NCI-H1417 treated with DMSO at 0.1 percent for 48 hours (cell line): ENCODE results near the gene RPP25L.
A peak's percentile ranks its signal among the peaks of the same experiment; 100 is the strongest.
"Not testable (repeated sequence)": the region's sequence is repeated elsewhere in the genome, so short reads cannot be mapped to it uniquely, and the experiment has no call there.

Experiments
- DNase-seq: peaks from one replicate; lab custom pipeline; 2025; lab: John Stamatoyannopoulos, UW

Gene RPP25L

DNA sequence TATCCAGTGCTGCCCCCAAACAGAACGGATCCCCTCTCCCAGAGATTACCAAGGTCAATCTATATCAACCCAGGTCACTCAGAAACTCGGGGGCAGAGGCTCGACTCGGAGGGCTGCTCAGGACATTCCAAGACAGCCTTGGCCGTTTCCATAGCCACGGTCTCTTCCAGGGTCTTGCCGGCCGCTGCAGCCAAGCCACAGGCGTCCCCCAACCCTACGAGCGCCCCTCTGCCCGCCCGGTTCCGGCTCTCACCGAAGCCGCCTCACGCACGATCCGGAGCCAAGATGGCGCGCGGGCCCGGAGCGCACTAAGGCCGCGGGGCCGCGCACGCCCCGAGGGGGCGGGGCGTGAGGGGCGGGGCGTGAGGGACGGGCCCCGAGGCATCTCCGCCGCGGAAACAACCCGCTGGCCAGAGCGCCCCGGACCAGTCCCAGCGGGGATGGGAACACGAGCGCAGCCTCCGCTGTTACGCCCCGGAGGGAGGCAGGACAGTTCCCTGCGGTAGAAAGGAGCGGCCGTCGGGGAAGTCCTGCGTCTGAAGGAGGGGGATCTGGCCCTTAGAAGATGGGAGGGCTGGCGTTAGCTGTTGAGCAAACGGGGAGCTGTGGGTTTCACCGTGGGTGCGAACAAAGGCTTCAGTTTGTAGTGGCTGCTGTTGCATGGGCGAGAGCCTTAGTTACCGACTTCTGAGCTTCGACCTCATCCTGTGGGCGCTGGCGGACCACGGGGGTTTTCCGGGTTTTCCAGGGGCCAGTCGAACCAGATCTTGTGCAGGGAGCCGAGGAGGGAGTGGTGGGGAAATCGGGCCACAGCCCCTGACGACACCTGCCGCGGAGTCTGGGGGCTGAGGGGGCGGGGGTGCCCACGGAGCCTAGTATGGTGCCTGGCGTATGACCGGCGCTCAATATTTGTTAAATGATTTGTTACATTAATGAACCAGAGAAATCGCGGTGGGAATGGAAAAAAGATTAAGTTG is at the start of gene RPP25L:
RPP25L (minus strand) TSS at position 287 of the 977 bp plus-strand sequence. CDS start 801 bp downstream, outside the sequence.
- no peak for DNase-seq

DNA sequence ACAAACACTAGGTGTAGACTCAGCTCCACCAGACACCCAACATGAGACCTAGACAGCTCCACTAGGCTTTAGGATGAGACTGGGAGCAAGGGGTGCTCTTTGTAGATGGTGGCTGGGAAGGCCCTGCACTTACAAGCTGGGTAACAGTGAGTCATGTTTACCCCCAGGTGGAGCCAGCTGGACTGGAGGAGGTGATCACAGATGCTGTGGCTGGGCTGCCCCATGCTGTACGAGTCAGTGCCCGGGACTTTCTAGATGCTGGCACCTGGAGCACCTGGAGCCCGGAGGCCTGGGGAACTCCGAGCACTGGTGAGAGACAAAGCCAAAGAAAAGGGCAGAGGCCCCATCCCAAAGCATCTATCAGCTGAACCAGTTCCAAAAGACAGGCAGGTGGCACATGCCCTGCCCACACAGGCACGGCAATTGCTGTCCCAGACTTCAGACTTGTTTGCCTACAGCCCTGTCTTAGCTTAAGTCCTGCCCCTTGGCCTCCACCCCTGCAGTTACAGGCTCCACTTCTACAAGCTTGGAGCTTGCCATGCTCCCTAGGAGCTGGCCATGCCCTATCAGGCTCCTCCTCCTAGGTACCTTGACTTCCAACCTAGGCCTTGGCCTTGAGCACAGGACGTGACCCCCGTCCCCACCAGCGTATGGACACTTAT is 47.8 kb upstream of the RPP25L start:
- no peak for DNase-seq

GRCh38 chr9:34658461-34658860 is 46.6 kb upstream of the RPP25L start:
- DNase-seq: no peak

DNA sequence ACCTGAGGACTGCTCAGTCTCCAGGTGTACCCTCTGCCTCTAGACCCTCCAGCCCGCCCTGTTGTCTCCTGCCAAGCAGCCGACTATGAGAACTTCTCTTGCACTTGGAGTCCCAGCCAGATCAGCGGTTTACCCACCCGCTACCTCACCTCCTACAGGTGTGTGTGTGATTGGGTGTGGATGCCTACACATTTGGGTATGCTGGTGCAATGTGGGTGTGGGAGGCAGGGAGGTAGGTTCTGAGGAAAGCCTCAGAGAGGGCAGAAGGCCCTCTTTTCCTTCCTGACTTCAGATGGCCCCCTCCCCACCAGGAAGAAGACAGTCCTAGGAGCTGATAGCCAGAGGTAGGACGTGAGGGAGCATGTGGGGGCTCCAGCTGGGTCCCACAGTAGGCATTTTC is 45.1 kb upstream of the RPP25L start:
- DNase-seq: no peak

- DNase-seq: no peak
Measured at GRCh38 chr9:34655394-34655793, 43.5 kb upstream of the RPP25L start.

GRCh38 chr9:34654323-34655051 is 42.6 kb upstream of the RPP25L start:
- no peak for DNase-seq

DNA sequence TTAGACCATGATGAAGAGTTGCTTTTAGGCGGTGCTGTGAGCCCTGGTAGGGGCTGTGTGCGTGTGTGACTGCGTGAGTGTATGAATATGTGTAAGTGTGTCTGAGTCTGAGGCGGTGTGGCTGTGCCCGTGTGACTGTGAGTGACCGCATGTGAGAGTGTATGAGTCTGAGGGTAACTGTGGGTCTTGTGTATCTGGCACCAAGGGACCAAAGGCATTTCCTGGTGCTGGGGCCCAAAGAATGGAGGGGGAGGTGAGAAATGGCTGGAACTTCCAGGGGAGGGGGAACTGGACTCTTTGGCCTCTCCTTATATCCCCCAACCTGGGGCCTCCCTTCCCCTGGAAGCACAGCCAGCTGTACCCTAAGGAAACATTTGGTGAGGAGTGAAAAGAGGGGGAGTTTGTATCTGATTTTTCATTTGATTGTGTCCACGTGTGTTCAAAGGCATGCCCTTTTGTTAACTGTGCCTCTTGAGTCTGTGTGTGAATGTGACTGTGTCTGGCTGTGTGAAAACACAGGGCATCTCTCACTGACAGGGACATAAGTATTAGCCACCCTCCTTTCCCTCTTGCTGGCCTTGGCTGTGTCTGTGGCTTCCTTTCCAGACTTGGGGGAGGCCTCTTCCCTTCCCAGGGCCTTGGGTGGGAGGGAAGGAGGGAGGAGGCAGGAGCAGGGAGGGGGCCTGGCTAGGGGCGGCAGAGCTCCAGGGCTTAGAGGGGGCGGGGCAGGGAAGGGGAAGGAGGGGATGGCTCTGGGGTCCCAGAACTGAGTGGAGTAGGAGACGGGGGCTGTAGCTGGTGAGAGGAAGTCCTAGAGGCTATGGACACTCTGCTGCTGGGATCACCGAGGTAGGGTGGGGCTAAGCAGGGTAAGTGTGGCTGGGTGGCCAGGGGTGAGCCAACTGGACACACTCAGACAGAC is 41.5 kb upstream of the RPP25L start:
- no peak for DNase-seq

DNA sequence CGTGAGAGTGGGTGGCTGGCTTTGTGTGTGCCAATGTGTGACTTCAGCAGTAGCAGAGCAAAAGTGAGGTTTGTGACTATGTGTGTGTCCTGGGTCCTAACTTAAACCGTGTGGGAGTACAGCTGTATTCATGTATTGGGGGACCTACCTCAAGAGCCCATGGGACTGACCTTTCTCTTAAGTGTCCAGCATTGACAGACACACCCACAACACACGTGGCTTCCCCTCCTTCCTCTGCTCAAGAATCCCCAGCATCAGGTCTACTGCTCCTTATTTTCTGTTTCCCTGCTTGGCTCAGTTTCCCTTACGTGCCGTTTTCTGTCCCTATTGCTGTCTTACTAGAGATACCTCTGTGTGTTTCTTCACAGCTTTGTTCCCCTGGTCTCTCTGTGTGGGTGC is 40.7 kb upstream of the RPP25L start:
- no peak for DNase-seq

DNA sequence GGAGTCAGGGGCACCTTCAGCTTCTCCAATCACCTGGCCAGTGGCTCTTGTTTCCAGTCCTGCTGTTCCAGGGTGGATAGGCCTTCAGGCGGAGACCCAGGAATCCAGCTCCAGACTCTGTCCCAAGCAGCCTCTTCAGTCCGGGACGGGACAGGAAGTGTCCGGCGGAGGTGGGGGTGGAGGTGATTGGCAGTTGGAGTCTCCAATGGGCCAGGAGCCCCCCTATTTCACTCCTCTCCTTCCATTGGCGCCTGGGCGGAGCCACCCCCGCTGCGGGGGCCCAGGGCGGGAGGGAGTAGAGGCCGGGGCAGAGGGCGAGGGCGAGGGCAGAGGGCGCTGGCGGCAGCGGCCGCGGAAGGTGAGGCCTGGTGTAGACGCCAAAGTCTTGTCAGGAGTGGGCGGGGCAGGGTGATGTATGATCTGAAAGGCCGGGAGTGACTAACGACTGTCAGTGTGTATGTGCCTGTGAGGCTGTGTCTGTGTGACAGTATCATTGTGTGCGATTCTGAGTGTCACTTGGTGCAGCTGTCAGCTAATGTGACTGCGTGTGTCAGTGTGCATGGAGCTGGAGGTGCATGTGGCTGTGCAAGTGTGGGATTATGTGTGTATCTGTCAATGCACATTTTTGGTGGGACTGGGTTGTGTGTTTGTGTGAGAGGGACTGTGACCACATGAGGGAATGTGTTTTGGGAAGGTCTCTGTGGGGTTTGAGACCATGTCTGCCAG is 40.1 kb upstream of the RPP25L start, which contains the start of gene IL11RA:
IL11RA (plus strand) TSS at position 310 of the 726 bp plus-strand sequence. CDS start 3,033 bp downstream, outside the sequence.
- DNase-seq: no peak

GRCh38 chr9:34651321-34651720 is 39.4 kb upstream of the RPP25L start:
- DNase-seq: no peak

- no peak for DNase-seq
Measured at GRCh38 chr9:34650816-34651215, 38.9 kb upstream of the RPP25L start.

DNA sequence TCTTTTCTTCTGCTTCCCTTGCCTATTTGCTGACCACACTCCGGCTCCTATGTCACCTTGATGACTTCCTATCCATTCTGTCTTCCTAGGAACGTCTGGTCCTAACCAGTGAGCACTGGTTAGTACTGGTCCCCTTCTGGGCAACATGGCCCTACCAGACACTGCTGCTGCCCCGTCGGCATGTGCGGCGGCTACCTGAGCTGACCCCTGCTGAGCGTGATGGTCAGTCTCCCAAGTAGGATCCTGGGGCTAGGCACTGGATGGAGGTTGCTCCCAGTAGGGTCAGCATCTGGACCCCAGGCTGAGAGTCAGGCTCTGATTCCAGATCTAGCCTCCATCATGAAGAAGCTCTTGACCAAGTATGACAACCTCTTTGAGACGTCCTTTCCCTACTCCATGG is 36.8 kb upstream of the RPP25L start:
- DNase-seq: no peak

DNA sequence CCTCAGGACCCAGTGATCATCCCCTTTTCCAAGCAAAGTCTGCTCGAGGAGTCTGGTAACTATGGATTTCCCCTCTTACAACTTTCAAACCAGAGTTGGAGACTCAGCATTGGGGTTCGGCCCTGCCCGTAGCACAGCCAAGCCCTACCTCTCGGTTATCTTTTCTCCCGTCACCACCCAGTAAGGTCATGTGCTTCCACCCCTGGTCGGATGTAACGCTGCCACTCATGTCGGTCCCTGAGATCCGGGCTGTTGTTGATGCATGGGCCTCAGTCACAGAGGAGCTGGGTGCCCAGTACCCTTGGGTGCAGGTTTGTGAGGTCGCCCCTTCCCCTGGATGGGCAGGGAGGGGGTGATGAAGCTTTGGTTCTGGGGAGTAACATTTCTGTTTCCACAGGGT is 35.8 kb upstream of the RPP25L start:
- DNase-seq: no peak

- DNase-seq: no peak
Measured at GRCh38 chr9:34647084-34647403, 35.1 kb upstream of the RPP25L start.

- peak; percentile 62 for DNase-seq
Measured at GRCh38 chr9:34646211-34647083, 34.5 kb upstream of the RPP25L start, which contains the start of gene GALT. TSS of gene GALT (plus strand) at chr9:34646675. CDS start at chr9:34646705, 30 bp downstream.

- DNase-seq: no peak
Measured at GRCh38 chr9:34644766-34645314, 32.9 kb upstream of the RPP25L start.

GRCh38 chr9:34642679-34643078 is 30.8 kb upstream of the RPP25L start:
- DNase-seq: no peak

- not testable (repeated sequence) for DNase-seq
Measured at GRCh38 chr9:34639322-34639721, 27.4 kb upstream of the RPP25L start.

DNA sequence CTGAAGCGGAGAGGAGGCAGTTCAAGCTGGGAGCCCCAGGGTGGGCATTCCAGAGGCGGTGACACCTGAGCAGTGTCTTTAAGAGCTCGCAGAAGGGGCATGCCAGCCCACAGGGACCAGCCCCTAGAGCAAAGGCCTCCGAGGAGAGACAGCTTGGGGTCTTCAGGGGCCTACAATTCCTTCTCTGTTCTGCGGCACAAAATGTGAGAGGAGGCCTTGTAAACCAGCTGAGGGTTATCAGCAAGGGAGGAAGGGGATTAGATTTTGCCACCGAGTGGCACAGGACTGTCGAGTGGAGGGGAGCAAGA is 26.2 kb upstream of the RPP25L start:
- DNase-seq: no peak
